GM21576 (cell line): ENCODE measurements around the gene ERRFI1.

Experiments used
- ATAC-seq: cut with Tn5 transposase; IDR thresholded peaks from one replicate; pipeline ENCODE4 v1.9.1; 2021; ENCODE audit warnings: mild to moderate bottlenecking, moderate library complexity; ENCODE audit not compliant: unreplicated experiment

Gene ERRFI1

GRCh38 chr1:8020032-8020431 is 6.1 kb downstream of the ERRFI1 start:
- ATAC-seq = no peak

GRCh38 chr1:8019229-8019620 is 6.9 kb downstream of the ERRFI1 start:
- ATAC-seq = no peak

GRCh38 chr1:8018492-8019228 is 7.4 kb downstream of the ERRFI1 start:
- no peak for ATAC-seq

GRCh38 chr1:8017495-8018197 is 8.5 kb downstream of the ERRFI1 start:
- ATAC-seq = no peak

GRCh38 chr1:8016895-8017241 is 9.2 kb downstream of the ERRFI1 start:
- ATAC-seq = no peak

- no peak for ATAC-seq
Observed at GRCh38 chr1:8016210-8016894, 9.8 kb downstream of the ERRFI1 start.

- no peak for ATAC-seq
Observed at GRCh38 chr1:8015809-8016165, 10.3 kb downstream of the ERRFI1 start.

GRCh38 chr1:8015036-8015808 is 10.9 kb downstream of the ERRFI1 start:
- no peak for ATAC-seq

- ATAC-seq = no peak
Observed at GRCh38 chr1:8014381-8014988, 11.6 kb downstream of the ERRFI1 start.

GRCh38 chr1:8013800-8014199 is 12.3 kb downstream of the ERRFI1 start:
- no peak for ATAC-seq

- no peak for ATAC-seq
Observed at GRCh38 chr1:8013399-8013798, 12.7 kb downstream of the ERRFI1 start.

GRCh38 chr1:8012955-8013354 is 13.2 kb downstream of the ERRFI1 start:
- ATAC-seq = no peak

GRCh38 chr1:8011923-8012858 is 13.9 kb downstream of the ERRFI1 start:
- no peak for ATAC-seq

- ATAC-seq = no peak
Observed at GRCh38 chr1:8011016-8011415, 15.1 kb downstream of the ERRFI1 start.

- ATAC-seq = no peak
Observed at GRCh38 chr1:8010080-8010664, 15.9 kb downstream of the ERRFI1 start.

- ATAC-seq = no peak
Observed at GRCh38 chr1:8009043-8010002, 16.8 kb downstream of the ERRFI1 start.

- ATAC-seq = no peak
Observed at GRCh38 chr1:8006037-8006963, 19.8 kb downstream of the ERRFI1 start.
